IPS-NIHi7 (cell line): Measurements from ENCODE around the gene BTBD6.

Source experiments
- DNase-seq: peaks from one replicate; pipeline ENCODE4 v3.0.0; 2012; ENCODE audit warnings: mixed read lengths; ENCODE audit errors: extremely low spot score

The BTBD6 gene

GRCh38 chr14:105229099-105229655 lies 19.2 kb upstream of the BTBD6 start:
- DNase-seq = no peak

DNA sequence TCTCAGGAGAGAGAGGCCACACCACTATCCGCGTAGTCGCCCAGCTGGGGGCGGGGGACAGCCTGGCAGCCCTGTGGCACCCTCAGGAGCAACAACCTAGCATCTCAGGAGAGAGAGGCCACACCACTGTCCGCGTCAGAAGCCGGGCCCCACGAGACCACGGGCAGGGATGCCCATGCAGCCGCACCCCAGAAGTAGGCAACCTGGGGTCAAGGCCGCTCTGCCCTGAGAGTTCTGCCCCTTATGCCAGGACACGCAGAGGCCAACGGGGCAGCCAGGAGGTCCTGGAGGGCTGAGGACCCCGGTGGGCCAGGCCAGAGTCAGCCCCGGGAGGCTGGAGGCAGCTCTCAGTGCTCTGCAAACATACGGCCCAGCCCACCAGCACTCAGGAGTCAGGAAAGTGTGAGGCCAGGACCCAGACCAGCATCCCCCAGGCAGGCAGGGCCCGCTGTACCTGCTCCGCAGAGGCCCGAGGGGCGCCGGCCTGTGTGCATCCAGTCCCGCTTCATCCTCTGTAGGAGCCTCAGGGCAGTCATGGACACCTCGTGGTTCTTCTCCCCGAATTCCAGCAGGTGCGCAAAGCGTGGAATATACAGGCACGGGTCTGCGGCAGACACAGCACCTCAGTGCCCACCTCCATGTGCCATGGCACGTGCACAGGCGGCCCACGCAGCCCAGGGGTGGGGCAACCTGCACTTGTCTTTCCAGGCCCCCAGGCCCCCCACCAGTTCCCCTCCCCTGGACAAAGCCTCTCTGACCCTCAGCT lies 7.3 kb upstream of the BTBD6 start:
- no peak for DNase-seq

- no peak for DNase-seq
Measured at GRCh38 chr14:105241641-105242040, 6.7 kb upstream of the BTBD6 start.

DNA sequence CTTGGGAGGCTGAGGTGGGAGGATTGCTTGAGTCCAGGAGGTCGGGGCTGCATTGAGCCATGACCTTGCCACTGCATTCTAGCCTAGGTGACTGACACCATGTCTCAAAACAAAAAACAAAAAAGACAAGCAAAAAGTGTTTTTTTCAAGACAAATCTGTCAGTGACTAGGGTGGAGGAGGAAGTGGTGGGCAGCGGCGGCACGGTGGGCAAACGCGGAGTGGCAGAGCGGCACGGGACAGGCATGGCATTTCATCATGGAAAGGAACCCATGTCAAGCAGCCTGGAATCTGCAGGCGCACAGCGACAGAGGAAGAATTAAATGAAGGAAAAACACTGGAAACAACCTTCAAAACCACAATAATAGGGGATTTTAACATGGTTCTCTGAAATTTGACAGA lies 4.0 kb upstream of the BTBD6 start:
- DNase-seq = no peak

DNA sequence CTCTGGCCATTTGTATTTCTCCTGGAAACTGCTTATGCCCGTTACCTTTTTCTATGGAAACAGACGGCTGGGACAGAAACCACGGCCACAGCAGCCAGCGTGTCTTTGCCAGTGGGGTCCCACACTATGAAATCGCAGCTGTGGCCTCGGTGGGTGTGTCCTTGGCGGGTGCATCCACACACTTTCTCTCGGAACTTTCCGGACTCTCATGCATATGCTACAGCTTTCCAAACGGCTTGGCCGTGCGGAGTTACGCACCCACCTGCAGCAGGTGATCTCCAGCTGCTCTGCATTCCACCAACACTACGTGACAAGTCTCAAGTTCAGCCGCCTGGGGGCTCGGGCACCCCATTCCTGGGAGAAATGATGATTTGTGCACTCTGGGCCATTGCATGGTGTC lies 1.3 kb upstream of the BTBD6 start:
- no peak for DNase-seq

GRCh38 chr14:105247715-105248367 lies 492 bp upstream of the BTBD6 start:
- no peak for DNase-seq

GRCh38 chr14:105249182-105250007 lies 1.1 kb downstream of the BTBD6 start:
- DNase-seq = peak; percentile 52

DNA sequence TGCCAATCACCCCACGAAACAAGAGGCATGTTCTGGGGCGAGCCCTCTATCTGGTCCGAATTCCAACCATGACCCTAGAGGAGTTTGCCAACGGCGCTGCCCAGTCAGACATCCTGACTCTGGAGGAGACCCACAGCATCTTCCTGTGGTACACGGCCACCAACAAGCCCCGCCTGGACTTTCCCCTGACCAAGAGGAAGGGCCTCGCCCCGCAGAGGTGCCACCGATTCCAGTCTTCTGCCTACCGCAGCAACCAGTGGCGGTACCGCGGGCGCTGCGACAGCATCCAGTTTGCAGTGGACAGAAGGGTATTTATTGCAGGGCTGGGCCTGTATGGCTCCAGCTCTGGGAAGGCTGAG lies 1.7 kb downstream of the BTBD6 start:
- DNase-seq = no peak

DNA sequence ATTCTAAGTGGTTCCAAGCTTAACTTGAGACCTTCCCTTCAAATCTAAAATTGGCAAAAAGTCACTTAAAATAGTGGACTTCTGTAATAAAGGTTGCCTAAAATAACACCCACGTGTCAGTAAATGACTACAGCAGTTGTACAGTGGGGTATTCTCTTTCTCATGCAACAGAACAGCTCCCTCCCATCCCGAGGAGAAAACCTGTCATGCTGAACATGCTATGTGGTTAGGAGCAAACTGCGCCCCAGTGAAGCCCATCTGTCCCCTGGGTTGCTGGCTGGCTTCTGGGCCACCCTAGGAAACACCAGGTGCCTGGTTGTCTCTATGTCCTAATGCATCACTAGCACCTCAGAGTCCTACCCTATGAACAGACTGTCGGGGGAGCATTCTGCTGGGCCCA lies 2.7 kb downstream of the BTBD6 start:
- no peak for DNase-seq

- DNase-seq = no peak
Measured at GRCh38 chr14:105251920-105252319, 3.6 kb downstream of the BTBD6 start.

DNA sequence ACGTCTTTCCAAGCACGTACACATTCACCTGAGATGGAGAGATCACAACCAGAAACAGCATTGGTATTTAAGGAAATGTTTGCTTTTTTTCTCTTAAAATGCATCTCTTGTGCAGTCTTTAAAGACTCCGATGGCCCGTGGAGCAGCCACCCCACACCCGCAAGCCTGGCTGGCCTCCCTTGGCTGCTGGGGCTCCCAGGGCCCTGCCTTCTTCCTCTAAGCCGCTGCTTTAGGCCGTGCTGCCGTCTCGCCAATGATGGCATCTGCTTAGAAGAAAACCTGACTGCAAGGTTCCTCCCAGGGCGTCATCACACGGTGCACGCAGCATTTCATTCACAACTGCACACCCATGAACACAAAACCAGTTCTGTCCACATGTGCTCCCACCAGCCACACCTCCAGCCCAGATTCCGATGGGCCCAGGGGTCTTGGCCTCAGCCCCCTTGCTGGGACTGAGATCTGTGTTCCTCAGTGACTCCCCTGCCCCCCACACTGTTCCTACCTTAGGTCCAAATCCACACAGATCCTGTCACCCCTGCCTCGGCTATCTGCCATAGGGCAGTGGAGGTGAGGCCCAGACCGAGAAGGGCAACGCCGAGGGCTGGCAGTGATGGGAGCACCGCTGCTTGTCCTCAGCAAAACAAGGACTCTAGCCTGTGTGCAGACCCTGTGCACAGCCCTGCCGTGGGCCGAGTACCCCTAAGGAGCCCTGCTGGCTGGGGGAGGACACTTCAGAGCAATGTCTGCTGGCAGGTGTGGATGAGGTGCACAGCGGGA lies 4.4 kb downstream of the BTBD6 start:
- no peak for DNase-seq

DNA sequence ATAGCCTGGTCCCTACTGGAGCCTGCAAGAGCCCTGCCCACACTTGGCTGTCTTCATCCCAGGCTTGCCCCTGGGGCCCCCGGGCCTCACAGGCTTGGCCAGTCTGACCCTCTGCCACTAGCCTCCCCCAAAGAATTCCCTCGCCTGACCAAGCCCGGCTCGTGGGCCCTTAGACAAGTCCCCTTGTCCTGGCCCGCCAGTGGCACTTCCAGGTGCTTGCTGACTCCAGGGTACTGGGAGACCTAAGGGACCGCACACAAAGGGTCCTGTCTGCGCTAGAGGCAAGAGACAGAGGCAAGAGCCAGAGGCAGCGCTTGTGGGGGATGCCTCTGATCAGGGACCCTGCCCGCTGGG lies 5.0 kb downstream of the BTBD6 start:
- DNase-seq = no peak

DNA sequence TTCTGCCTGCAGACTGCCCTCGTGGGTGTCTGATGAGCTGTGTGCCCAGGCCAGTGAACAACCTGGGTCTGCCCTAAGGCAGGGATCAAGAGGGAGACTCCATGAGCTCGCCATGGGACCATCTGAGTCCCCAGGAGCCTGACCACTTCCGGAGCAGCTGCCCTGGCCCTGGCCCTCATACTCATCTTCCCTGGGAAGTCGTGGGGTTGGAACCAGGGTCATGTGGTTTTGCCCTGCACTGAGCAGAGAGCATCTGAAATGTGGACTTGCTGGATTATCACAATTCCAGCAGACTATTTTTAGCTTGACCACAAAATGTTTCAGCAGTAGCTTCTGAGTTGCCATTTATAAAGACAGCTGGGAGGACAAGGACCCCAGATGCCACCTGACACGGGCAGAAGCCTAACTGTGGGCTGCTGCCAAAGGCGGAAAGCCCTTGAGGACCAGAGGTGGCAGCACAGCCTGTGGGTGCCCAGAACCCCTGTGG lies 6.7 kb downstream of the BTBD6 start:
- DNase-seq = no peak

DNA sequence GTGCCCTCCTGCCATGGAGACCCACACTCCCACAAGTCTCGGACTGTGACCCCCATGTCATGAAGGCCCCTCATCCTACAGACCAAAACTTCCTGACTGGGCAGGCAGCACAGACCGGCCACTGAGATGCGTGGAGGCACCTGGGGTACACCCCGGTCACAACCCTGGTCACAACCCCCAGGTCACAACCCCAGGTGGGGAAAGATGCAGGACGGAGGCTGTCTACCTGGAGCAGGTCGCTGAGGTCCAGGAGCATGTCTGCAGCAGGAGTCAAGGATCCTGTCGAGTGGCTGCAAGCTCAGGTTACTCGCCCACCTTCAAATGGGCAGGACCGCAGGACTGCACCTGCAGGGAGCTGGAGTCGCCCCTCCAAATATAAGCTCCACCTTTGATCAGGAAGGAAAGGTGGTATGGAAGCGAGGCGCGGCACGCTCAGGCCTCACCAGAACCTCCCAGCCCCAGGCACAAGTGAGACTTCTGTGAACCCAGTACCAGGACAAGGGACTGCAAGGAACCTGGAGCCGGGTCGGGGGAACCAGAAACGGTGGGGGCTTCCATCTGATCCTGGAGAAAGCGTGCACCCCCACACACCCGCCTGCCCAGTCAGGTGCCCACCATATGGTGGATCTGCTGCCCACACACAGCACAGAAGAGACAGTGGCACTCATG lies 8.1 kb downstream of the BTBD6 start:
- DNase-seq = no peak

GRCh38 chr14:105257464-105257863 lies 9.1 kb downstream of the BTBD6 start:
- no peak for DNase-seq

GRCh38 chr14:105258846-105259245 lies 10.5 kb downstream of the BTBD6 start:
- no peak for DNase-seq

- no peak for DNase-seq
Measured at GRCh38 chr14:105260959-105261358, 12.6 kb downstream of the BTBD6 start.

DNA sequence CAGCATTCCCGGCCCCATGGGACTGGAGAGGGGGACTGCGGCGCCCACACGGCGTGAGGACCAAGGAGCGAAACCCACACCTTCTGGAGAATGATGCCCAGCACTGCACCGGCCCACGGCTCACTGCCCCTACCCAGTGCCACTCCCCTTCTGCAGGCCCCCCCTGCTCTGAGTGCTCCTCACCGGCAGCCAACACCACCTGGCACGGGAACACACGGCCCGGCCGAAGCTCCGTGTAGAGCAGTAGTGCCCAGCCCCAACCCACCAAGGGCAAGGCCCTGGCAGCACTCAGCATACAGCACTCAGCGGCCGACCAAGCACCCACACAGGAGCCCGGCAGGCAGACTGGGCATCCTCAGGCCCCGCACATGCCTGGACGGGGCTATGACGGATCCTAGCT lies 13.4 kb downstream of the BTBD6 start:
- no peak for DNase-seq

- no peak for DNase-seq
Measured at GRCh38 chr14:105267820-105268548, 19.7 kb downstream of the BTBD6 start.

GRCh38 chr14:105268736-105269354 lies 20.5 kb downstream of the BTBD6 start:
- no peak for DNase-seq
